GM19468 (cell line): ENCODE measurements around the gene IGFBP1.

ENCODE experiments used
- ATAC-seq: cut with Tn5 transposase; IDR thresholded peaks from one replicate; pipeline ENCODE4 v1.9.1; 2021; ENCODE audit warnings: mild to moderate bottlenecking, moderate library complexity, moderate number of reproducible peaks; ENCODE audit not compliant: unreplicated experiment; ENCODE audit errors: extremely low read depth

Gene IGFBP1

DNA sequence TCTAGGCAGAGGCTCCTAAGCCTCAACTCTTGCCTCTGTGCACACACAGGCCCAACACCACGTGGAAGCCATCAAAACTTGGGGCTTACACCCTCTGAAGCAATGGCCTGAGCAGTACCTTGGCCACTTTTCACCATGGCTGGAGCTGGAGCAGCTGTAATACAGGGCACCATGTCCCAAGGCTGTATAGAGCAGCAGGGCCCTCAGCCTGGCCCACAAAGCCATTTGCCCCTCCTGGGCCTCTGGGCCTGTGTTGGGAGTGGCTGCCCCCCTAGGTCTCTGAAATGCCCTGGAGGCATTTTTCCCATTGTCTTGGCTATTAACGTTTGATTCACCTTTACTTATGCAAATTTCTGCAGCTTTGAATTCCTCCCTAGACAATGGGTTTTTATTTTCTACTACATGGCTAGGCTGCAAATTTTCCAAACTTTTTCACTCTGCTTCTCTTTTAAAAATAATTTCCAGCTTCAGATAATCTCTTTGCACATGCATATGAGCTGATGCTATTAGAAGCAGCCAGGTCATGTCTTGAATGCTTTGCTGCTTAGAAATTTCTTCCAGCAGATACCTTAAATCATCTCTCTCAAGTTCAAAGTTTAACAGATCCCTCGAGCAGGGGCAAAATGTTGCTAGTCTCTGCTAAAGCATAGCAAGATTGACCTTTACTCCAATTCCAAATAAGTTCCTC, 9.7 kb upstream of the IGFBP1 start:
- no peak for ATAC-seq

DNA sequence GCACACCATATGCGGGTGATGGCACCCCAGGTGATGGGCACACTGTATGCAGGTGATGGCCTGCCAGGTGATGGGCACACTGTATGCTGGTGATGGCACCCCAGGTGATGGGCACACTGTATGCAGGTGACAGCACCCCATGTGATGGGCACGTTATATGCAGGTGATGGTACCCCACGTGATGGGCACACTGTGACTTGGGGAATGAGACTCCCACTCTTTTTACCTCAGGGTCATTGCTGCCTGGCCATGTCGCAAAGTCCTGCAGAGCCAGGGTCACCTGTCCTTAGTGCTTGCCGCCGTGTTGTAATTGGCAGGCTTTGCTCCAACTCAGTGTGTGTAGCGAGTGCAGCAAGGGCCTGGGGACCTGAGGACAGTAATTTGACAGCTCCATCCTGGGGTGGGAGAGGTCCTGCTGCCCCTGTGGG, 7.8 kb upstream of the IGFBP1 start:
- no peak for ATAC-seq

DNA sequence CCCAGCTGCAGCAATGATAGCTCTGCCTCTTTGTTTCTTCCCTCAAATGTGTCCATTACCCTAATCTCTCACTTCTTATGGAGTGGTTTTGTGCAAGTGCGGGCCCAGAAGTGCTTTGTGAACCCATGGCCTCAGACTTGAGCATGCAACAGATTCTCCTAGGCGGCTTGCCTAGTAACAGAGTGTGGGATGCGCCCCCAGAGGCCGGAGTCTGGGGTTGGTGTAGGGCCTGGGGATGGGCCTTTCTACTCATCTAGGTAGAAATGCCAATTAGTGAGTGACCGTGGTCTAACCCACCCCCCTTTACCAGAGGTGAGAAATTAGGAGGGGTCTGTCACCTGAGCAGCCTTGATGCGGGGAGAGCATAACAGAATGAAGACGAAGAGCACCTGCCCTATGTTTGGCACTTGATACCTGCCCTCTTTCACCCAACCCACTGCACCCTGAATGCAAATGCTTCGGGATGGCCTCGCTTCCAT, 7.0 kb upstream of the IGFBP1 start:
- ATAC-seq: no peak

DNA sequence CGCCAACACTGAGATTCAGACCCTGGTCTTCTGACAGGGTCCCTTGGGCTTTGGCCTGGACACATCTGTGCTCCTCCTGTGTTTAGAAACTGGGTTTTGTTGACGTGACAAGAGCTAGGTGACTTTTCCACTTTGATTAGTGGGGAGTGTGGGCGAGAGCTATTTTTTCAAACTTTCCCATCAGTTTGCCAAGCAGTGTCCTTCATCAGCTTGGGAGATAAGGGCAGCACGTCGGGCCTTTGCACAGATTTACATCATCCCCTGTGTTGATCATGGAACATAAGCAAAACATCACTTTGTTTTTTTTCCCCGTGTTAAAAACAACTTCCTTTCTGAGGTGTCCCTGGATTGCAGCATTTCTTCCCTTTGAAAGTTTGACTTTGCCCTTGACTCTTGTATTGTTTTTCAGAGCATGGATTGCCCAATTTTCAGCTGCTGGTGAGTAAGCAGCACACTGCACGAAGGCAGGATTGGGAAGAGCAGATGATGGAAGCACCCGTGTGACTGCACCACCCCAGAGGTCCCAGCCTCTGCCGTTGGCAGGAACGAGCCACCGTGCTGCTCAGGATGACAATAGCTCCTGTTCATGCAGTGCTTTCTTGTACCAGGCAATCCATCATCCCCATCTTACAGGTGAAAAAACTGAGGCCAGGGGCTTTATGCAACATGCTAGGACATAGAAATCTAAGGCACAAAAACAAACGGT, 6.4 kb upstream of the IGFBP1 start:
- no peak for ATAC-seq

DNA sequence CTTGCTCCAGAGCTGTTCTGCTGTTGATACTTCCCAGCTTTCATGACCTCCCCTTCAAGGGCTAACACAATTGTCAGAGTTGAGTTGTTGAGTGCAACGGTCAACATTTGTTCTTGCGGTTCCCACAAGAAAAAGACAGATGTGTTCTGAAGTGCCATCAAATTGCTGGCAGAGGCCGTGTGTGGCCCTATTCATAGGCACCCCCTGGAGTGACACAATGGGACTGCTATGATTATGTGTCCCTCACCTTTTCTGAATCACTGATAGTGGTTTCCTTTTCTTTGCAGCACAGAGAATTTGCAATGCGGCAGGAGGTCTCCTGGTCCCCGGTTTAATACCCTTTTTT, 5.8 kb upstream of the IGFBP1 start:
- ATAC-seq: no peak

DNA sequence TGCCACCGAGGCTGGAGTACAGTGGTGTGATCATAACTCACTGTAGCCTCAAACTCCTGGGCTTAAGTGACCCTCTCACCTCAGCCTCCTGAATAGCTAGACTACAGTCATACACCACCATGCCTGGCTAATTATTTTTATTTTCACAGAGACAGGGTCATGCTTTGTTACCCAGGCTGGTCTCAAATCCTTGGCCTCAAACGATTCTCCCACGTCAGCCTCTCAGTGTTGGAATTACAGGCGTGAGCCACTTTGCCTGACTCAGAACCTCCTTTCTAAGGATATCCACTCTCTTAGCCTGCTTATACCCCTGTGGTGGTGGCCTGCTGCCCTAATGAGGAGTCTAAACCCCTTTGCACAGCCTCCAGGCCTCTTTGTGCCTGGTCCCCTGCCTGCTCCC, 4.2 kb upstream of the IGFBP1 start:
- ATAC-seq: no peak

DNA sequence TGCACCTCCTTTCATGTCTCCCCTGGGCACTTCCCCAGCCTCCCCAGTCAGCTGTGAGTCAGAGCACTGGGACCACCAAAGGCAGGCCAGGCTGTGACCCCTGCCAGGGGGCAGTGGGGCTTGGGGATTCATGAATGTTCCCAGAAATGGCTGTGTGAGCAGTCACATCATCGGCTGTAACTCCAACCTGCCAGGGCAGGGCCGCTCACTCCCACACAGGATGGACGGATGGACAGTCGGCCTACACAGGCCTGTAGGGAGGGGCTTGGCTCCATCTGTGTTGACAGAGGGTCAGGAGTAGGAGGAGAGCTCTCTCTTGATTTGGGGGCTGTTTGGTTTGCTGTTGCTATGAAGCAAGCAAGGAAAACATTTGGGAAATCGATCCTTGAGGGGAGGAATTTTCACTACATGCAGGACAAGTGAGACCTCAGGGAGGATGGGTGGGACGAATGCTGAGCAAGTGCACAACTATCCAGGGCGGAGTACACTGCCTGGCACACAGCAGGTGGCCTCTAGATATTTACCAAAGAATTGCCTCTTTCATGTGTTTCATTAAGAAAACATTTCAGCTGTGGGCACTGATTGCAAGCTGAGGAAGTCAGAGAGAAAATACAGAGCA, 2.9 kb upstream of the IGFBP1 start:
- no peak for ATAC-seq

DNA sequence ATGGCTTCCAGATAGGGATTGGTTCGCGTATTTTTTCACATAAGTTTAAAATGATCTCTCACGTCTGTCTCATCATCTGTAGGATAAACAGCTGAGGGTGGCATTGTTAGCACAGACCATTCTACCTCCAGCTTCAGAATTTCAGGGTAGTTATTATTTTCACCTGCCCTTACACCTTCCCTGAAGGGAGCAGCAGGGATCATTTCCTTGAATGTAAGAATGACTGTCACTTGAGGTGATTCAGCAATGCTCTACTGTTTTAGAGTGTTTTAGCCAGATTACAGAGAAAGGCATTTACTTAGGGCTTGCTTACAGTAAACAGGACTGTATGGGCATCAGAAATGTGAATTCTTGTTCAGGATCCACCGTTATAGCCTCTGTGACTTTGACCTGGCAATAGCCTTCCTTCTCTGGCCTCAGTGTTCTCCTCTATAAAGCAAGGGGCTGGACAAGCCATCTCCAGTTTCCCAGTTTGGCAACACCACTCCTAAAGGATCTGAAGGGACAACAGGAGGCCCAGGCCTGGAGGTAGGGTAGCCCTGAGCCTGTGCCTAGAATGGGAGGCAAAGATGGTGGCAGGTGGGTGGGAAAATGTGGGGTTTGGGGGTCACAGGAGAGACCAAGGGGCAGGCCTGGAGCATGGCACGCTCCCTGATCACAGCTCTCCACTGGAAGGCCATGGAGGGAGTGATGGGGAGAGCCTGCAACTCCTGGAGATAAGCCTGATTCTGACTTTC, 1.2 kb upstream of the IGFBP1 start:
- ATAC-seq: no peak

DNA sequence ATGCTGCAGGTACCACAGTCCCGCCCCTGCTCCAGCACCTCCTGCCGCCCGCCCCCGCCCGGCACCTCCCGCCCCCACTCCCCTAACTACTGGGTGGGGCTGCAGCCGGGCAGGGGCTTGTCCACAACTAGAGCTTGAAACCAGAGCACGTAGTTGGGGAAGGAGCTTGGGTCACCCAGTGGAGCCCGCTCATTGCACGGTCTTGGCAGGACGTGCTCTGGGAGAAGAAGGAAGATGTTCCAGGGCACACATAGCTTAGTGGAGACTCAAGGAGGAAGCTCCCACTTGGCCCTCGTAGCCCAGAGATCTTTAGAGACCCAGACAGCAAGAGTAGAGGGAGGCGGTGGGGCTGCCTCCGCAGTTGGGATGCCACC, 692 bp downstream of the IGFBP1 start:
- no peak for ATAC-seq

DNA sequence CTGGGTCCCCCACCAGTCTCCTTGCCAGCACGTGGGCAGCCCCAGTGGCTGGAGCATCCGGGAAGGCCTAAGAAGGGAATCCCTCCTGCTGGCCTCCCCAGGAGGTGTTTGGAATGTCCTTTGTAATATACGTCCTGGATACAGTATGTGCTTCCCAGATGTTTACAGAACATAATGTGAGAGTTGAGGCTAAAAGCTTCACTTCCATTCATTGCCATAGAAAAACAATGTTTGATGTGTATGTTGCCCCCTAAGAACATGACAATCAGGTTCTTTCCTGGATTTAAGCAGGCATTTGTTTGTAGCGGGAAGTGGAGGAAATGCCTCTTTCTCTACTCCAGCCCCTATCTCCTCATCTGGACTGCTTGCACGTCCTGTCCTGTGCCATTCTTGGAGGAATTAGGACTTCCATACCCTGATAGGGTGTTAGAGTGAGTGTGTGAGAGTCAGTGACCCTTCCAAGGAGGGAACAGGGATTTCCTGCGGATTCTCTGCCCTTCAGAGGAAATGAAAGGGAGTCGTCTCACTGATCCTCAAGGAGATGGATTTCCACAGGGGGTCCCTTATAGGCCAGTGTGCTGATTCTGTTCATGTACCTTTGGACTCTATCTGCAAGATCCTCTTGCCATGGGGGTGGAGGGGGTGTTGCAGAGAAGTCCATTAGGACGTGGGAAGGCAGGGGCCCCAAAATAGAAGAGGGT, 1.2 kb downstream of the IGFBP1 start:
- ATAC-seq: no peak

DNA sequence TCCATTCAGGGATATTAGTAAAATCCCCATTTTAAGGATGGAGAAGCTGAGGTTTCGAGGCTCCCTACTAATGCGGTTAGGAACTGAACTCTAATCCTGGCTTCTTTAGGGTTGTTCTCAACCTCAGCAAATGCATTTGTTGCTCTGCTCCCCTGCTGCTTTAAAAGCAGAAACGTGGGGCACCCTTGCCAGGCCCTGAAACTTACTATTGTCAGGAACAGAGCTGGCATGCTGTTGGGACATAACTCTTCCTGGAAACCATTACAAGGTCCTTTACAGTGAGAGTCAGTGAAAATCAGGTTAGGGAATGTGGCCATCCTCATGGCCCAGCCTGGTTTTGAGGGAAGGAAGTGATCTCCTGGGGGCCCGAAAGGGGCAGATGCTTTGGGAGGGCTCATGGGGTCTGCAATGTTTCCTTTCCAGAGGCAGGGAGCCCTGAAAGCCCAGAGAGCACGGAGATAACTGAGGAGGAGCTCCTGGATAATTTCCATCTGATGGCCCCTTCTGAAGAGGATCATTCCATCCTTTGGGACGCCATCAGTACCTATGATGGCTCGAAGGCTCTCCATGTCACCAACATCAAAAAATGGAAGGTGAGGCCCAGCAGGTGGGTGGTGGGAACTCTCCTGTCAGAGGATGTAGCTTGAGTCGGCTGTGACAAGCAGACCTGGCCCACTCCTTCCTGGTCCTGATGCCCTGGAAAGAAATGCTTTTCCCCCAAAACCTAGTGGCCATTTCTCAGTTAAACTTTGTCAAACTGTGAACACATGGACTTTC, 2.0 kb downstream of the IGFBP1 start:
- ATAC-seq: no peak

DNA sequence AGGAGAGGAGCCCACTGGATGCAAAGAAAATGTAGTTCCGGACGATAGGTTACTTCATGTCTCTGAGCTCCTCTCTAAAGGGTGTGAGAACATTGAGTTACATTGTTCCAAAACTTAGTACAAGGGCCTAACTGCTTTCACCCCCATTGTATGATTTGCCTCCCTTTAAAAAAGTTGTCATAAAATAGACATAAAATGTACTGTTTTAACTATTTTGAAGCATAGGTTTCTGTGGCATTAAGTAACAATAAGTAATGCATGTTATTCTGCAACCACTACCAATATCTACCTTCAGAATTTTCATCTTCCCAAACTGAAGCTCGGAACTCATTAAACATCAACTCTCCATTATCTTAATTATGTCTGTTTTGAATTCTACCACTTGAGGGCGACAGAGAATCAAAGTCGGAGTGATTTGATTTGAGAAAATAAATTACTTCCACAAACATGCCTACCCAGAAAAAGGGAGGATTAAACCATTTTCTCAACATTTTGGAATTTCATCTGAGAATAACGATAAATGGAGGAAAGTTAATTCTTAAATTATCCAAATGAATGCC, 2.7 kb downstream of the IGFBP1 start:
- no peak for ATAC-seq

DNA sequence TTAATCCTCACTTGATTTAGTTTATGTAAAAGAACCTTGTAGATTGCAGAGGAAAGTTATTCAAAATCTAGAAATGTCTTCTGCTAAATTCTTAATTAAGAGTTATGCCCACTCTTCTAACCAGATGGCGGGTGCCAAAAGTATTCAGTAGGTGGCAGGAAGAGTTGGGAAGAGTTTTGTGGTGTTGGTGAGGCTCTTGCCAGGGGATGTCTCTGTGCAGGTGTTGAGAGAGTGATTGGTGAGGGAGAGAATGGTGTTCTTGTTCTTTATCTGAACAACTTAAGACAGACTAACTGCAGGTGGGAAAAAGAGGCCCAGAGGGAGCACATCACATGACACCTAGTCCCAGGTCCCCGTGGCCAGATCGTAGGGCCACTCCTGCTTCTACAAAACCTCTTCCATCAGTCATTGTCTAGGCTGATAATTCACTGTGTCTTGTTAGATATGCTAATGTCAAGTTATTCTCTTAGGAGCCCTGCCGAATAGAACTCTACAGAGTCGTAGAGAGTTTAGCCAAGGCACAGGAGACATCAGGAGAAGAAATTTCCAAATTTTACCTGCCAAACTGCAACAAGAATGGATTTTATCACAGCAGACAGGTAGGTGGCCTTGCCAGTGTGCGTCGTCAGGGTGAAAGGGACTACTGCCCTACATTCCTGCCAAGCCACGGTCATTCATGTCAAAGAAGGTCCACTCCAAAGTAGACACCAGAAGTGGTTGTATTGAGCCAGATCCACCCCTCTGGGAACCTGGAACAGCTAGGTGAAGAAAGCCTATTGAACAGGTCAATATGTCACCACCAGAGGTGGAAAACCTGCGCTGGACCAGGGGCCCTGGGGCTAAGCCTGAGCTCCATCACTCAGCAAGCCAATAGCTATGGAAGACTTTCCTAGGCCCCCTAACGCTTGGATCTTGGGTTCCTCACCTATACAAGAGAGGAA, 3.4 kb downstream of the IGFBP1 start:
- no peak for ATAC-seq

DNA sequence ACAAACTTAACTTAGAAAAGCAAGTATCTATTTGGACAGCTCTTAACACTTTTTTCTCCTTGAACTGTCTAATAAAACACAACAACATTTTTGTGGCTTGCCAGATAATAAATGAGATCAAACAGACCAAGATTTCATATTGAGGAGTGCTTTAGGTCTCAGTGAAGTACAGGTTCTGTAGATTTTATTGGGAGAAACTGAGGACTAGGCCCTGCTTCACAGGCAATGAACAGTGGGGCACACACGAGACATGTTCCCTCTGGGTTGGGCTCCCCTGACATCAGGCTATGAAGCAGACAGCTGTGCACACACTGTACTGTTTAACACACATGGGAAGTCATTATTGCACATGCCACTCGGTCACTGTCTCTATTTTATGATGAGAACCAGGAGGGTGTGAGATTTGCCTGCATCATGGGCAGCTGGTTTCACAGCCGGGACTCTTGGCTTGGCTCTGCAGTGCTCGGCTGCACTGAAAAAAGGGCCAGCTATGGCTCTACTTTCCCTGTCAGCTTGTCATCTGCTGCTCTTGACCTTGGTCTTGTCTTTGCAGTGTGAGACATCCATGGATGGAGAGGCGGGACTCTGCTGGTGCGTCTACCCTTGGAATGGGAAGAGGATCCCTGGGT, 4.2 kb downstream of the IGFBP1 start:
- ATAC-seq: no peak

DNA sequence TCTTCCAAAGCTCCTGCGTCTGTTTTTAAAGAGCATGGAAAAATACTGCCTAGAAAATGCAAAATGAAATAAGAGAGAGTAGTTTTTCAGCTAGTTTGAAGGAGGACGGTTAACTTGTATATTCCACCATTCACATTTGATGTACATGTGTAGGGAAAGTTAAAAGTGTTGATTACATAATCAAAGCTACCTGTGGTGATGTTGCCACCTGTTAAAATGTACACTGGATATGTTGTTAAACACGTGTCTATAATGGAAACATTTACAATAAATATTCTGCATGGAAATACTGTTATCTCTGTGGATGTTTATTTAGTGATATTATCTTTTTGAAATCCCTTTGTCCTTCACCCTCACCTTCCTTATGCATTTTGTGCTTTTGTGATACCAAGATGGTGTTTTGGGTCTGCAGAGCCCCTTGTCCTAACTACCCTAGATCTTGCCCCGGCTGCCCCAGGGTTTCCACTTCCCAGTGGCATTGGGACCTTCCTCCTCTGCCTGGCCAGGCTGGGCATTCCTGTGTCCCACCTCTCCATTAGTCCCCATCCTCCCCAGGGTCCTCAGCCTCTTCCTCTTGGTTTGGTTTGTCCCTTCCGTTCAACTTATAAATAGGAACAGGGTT, 5.2 kb downstream of the IGFBP1 start:
- no peak for ATAC-seq

DNA sequence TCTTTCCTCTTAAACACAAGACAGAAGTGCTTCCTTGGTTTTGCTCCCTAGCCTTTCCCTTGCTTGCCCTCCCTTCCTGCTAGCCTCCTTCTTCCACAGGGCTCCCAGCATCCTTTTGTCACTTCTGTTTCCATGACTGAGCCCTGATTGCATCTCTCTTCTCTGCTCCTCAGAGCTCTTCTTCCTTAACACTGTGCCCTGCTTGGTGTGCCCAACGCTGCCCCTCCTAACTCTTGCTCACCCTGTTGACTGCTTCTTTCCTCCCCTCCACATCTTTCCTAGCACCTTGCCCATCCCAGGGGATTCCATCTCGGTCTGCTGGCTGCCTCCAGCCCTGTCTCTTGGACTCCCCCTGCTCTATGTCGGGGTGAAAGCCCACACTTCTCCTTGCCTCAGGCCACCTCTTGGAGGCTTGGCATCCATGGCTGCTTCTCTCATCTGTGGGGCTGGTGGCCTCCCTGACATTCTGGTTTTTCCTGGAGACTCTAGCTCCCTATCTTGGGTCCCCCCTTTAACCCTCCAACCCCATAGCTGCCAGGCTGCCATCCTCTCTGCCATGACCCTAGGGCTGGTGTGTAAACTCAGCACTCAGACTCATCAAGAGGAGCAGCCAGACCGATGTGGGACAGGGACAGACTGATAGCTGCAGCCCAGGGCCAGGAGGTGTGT, 5.8 kb downstream of the IGFBP1 start:
- ATAC-seq: no peak

DNA sequence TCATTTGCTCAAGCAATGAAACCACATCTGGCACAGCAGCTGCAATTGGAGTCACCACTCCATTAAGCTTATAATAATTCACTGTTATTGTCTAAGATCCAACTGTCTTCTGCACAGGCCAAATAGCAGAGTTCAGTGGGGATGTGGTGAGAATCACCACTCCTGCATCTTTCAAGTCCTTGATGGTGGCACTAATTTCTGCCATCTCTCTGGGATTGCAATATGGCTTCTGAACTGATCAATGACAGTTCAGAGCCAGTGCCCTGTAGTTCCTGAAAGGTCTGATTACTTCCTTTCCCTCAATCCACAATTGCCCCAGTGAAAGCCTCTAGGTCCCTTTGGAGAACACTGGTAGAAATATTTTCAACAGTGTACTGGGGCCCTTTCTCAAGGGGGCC, 6.4 kb downstream of the IGFBP1 start:
- ATAC-seq: no peak
